Measurements from ENCODE around the gene TSC22D1.

DNA sequence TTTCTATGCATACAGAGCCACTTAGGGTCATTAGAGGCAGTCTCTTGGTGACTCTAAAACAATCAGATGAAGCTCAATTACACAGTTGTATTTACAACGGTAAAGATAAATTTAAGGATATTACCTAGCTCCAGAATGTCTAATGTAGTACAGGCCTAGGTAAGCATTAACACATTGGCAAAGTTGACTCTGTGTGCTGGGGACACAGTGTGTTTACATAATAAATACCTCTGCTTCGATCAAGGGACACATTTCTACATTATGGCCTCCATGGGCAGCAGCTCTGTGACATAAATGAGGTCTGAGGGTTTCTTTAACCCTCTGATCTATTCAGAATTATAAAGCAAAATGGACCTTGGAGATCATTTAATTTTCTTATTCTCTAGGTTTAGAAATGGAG, 127.8 kb downstream of the TSC22D1 start:
- TF ChIP-seq POLR2A (IDR thresholded peaks at IDR 0.05; ENCODE audit: low read length) (no peak), GATA1 (IDR thresholded peaks at IDR 0.05; ENCODE audit: low read depth, low read length) (no peak)
